Small intestine (tissue), 7 donors: Measurements from ENCODE around the gene CD19. TPM values are rescaled to one million over a fixed set of nuclear protein-coding genes. Genes with fewer than 3 reads are reported as not detected.

Experiments
- DNase-seq, 2 donors: peaks; one replicate each; pipeline versions ENCODE4 v3.0.0 to v3.0.0-alpha.2; 2013
- FAIRE-seq: peaks from 2 replicates; lab custom pipeline; 2012; peaks lifted over from hg19 to GRCh38; lab: Jason Lieb, UNC
- H3K27ac ChIP-seq, 3 donors: one replicate each; pipeline ENCODE4 v1.5.1; 2013; ENCODE audit warnings: low read length in 2 of 3, mild to moderate bottlenecking in 2 of 3, control low read depth in 1 of 3, inconsistent platforms in 1 of 3, low read depth in 1 of 3, moderate library complexity in 1 of 3
- H3K27me3 ChIP-seq, 3 donors: one replicate each; pipeline ENCODE4 v1.6.1; 2013; ENCODE audit warnings: low read length in 3 of 3, inconsistent platforms in 1 of 3; ENCODE audit not compliant: control insufficient read depth in 3 of 3, insufficient read depth in 3 of 3
- H3K36me3 ChIP-seq, 3 donors: one replicate each; pipeline ENCODE4 v1.6.1; 2013; ENCODE audit warnings: low read length in 3 of 3, inconsistent platforms in 1 of 3, low read depth in 1 of 3, mild to moderate bottlenecking in 1 of 3, moderate library complexity in 1 of 3; ENCODE audit not compliant: control insufficient read depth in 3 of 3, insufficient read depth in 2 of 3
- H3K4me1 ChIP-seq, 3 donors: one replicate each; pipeline ENCODE4 v1.6.1; 2013; ENCODE audit warnings: low read length in 2 of 3, inconsistent platforms in 1 of 3, low read depth in 1 of 3, mild to moderate bottlenecking in 1 of 3, moderate library complexity in 1 of 3; ENCODE audit not compliant: control insufficient read depth in 3 of 3, insufficient read depth in 2 of 3
- H3K4me3 ChIP-seq, 3 donors: one replicate each; pipeline ENCODE4 v1.5.1; 2013; ENCODE audit warnings: low read length in 3 of 3, control low read depth in 1 of 3, inconsistent platforms in 1 of 3, low read depth in 1 of 3, mild to moderate bottlenecking in 1 of 3, moderate library complexity in 1 of 3
- H3K9me3 ChIP-seq, 2 donors: one replicate each; pipeline ENCODE4 v1.6.1; 2013; ENCODE audit warnings: low read depth in 1 of 2, low read length in 1 of 2; ENCODE audit not compliant: control insufficient read depth in 2 of 2, insufficient read depth in 1 of 2
- WGBS, 3 donors: extraction: QIAGEN DNeasy Blood & Tissue Kit; methylation state at CpG; one replicate each; pipeline ENCODE4 v1.1.7; 2013; 5-methylcytosine and 5-hydroxymethylcytosine counted together
- polyA plus RNA-seq, 4 donors: library from polyadenylated mRNA; stranded (reverse) in 3 of 4; unstranded in 1 of 4; fragments of 200-250 nt in 3 of 4; fragments of 120-200 nt in 1 of 4; gene quantifications; one replicate each; pipeline versions ENCODE4 v1.2.1 to v1.2.3, GENCODE V29; 2013
- donor health status: healthy with polysubstance abuse.
- donor health status: control.
- donor health status: control.
- donor health status: Bipolar disorder and iron deficiency.
- donor health status: healthy.

Gene CD19
- polyA plus RNA-seq, 4 donors, result 0.81 to 2.4 (median 1.1) TPM; not detected in 1

GRCh38 chr16:28893291-28893690 is 38.5 kb upstream of the CD19 start:
- Histone ChIP-seq H3K9me3 (no peaks in the 10 kb centered on the region), H3K27ac (no peak overlapping the region), H3K27me3 (no peaks in the 10 kb centered on the region), H3K4me1 (peaks cover 0 to 3% (median 0%) of the 10 kb centered on the region in 3 donors), H3K36me3 (peaks cover 0 to 19% (median 0%) of the 10 kb centered on the region in 3 donors), H3K4me3 (no peak overlapping the region)
- FAIRE-seq (no peak), DNase-seq (no peak)
- 88 to 93% (median 91%) methylated on average over 4 of the region's 4 CpGs for whole genome bisulfite sequencing, 3 donors

- no peak overlapping the region for H3K27ac ChIP-seq
- H3K4me3 ChIP-seq, result no peak overlapping the region
- 93 to 97% (median 93%) methylated on average over 4 of the region's 4 CpGs for WGBS, 3 donors
- no peaks in the 10 kb centered on the region for H3K9me3 ChIP-seq
- no peaks in the 10 kb centered on the region for H3K27me3 ChIP-seq
- FAIRE-seq, result no peak
- DNase-seq, result no peak
- H3K36me3 ChIP-seq, result peaks cover 0 to 21% (median 0%) of the 10 kb centered on the region in 3 donors
- no peaks in the 10 kb centered on the region for H3K4me1 ChIP-seq
Observed at GRCh38 chr16:28895609-28896008, 36.2 kb upstream of the CD19 start.

GRCh38 chr16:28897826-28898225 is 33.9 kb upstream of the CD19 start:
- no peak overlapping the region for H3K27ac ChIP-seq
- no peak for FAIRE-seq
- no peaks in the 10 kb centered on the region for H3K9me3 ChIP-seq
- H3K4me3 ChIP-seq, result no peak overlapping the region
- no peaks in the 10 kb centered on the region for H3K4me1 ChIP-seq
- peaks cover 0 to 28% (median 0%) of the 10 kb centered on the region in 3 donors for H3K36me3 ChIP-seq
- 84 to 90% (median 87%) methylated on average over 4 of the region's 4 CpGs for WGBS, 3 donors
- no peak for DNase-seq
- no peaks in the 10 kb centered on the region for H3K27me3 ChIP-seq

- WGBS, 3 donors, result 89 to 93% (median 91%) methylated on average over 15 of the region's 15 CpGs
- H3K36me3 ChIP-seq, result peaks cover 0 to 28% (median 0%) of the 10 kb centered on the region in 3 donors
- DNase-seq (no peak), FAIRE-seq (no peak)
- H3K4me3 ChIP-seq, result no peak overlapping the region
- no peak overlapping the region for H3K27ac ChIP-seq
- H3K4me1 ChIP-seq, result no peaks in the 10 kb centered on the region
- no peaks in the 10 kb centered on the region for H3K27me3 ChIP-seq
- no peaks in the 10 kb centered on the region for H3K9me3 ChIP-seq
Observed at GRCh38 chr16:28898266-28898665, 33.5 kb upstream of the CD19 start.

- Histone ChIP-seq H3K9me3 (no peaks in the 10 kb centered on the region), H3K27me3 (no peaks in the 10 kb centered on the region), H3K4me1 (no peaks in the 10 kb centered on the region), H3K27ac (no peak overlapping the region), H3K36me3 (peaks cover 0 to 32% (median 0%) of the 10 kb centered on the region in 3 donors), H3K4me3 (no peak overlapping the region)
- no peak for FAIRE-seq
- 91 to 94% (median 92%) methylated on average over 4 of the region's 4 CpGs for WGBS, 3 donors
- no peak for DNase-seq
Observed at GRCh38 chr16:28898942-28899341, 32.8 kb upstream of the CD19 start.

GRCh38 chr16:28899882-28900590 is 31.7 kb upstream of the CD19 start:
- WGBS, 3 donors, result 82 to 84% (median 82%) methylated on average over 10 to 11 of the region's 11 CpGs
- Histone ChIP-seq H3K36me3 (peaks cover 0 to 34% (median 3%) of the 10 kb centered on the region in 3 donors), H3K27ac (no peak overlapping the region), H3K9me3 (no peaks in the 10 kb centered on the region), H3K27me3 (no peaks in the 10 kb centered on the region), H3K4me3 (no peak overlapping the region), H3K4me1 (no peaks in the 10 kb centered on the region)
- DNase-seq (no peak), FAIRE-seq (no peak)

GRCh38 chr16:28900601-28901000 is 31.2 kb upstream of the CD19 start:
- Histone ChIP-seq H3K27me3 (no peaks in the 10 kb centered on the region), H3K9me3 (no peaks in the 10 kb centered on the region), H3K4me3 (no peak overlapping the region), H3K36me3 (peaks cover 0 to 39% (median 4%) of the 10 kb centered on the region in 3 donors), H3K27ac (no peak overlapping the region), H3K4me1 (no peaks in the 10 kb centered on the region)
- FAIRE-seq (no peak), DNase-seq (no peak)
- WGBS, 3 donors, result 92 to 96% (median 95%) methylated on average over 25 of the region's 25 CpGs

GRCh38 chr16:28901862-28902261 is 29.9 kb upstream of the CD19 start:
- H3K4me1 ChIP-seq, result no peaks in the 10 kb centered on the region
- FAIRE-seq (no peak), DNase-seq (no peak)
- H3K27ac ChIP-seq, result no peak overlapping the region
- no peak overlapping the region for H3K4me3 ChIP-seq
- H3K36me3 ChIP-seq, result peaks cover 0 to 51% (median 4%) of the 10 kb centered on the region in 3 donors
- no peaks in the 10 kb centered on the region for H3K9me3 ChIP-seq
- WGBS, 3 donors, result 78 to 85% (median 80%) methylated on average over 15 of the region's 15 CpGs
- H3K27me3 ChIP-seq, result no peaks in the 10 kb centered on the region
